ENCODE measurements around the gene VEZF1. TPM values are rescaled to one million over a fixed set of nuclear protein-coding genes. Genes with fewer than 3 reads are reported as not detected.
A peak's percentile ranks its signal among the peaks of the same experiment; 100 is the strongest.

Gene VEZF1
- total and polyA plus RNA-seq, 2 of the 8 experiments (the other 6 are each of a cell fraction or from before 2014, with no cell fraction given), result 28.9 to 61.9 TPM

- TF ChIP-seq BACH1 (IDR thresholded peaks at IDR 0.05; ENCODE audit: low read length), result no peak
- peak; percentile 87 for TF ChIP-seq SAP30 (IDR thresholded peaks at IDR 0.05; ENCODE audit: insufficient read depth, insufficient replicate concordance, low read length)
- no peak for TF ChIP-seq CBX8 (IDR thresholded peaks at IDR 0.05; ENCODE audit: borderline replicate concordance, low read depth, low read length)
- peak; percentile 83 for TF ChIP-seq MAX (IDR thresholded peaks at IDR 0.05)
- TF ChIP-seq FOSL1 (IDR thresholded peaks at IDR 0.05; ENCODE audit: insufficient read depth, low read depth, low read length), result no peak
- peak; percentile 41 for TF ChIP-seq NRF1 (IDR thresholded peaks at IDR 0.05; ENCODE audit: low read depth, low read length)
- TF ChIP-seq EP300 (IDR thresholded peaks at IDR 0.05; ENCODE audit: borderline replicate concordance in 1 of 2, low read depth in 2 of 2, low read length in 2 of 2), result no peak
- TF ChIP-seq POLR2A (IDR thresholded peaks at IDR 0.05; ENCODE audit: control extremely low read depth in 1 of 2, low read depth in 2 of 2, low read length in 2 of 2), result no peak
- TF ChIP-seq CBX5 (IDR thresholded peaks at IDR 0.05; ENCODE audit: low read depth, low read length), result no peak
- TF ChIP-seq HDAC6 (IDR thresholded peaks at IDR 0.05; ENCODE audit: low read depth, low read length), result no peak
- no peak for TF ChIP-seq KDM1A (IDR thresholded peaks at IDR 0.05; ENCODE audit: borderline replicate concordance, low read length)
- no peak for TF ChIP-seq BRCA1 (IDR thresholded peaks at IDR 0.05; ENCODE audit: low read depth, low read length)
- TF ChIP-seq CHD2 (IDR thresholded peaks at IDR 0.05; ENCODE audit: low read length), result no peak
- TF ChIP-seq ATF3 (IDR thresholded peaks at IDR 0.05; ENCODE audit: insufficient read depth, low read depth, low read length), result no peak
- no peak for TF ChIP-seq E2F6 (IDR thresholded peaks at IDR 0.05)
- TF ChIP-seq POLR2AphosphoS5 (IDR thresholded peaks at IDR 0.05; ENCODE audit: low read depth, low read length), result no peak
- TF ChIP-seq EZH2 (IDR thresholded peaks at IDR 0.05; ENCODE audit: low read depth, low read length, severe bottlenecking), result no peak
- no peak for TF ChIP-seq EGR1 (IDR thresholded peaks at IDR 0.05; ENCODE audit: borderline replicate concordance, low read depth, low read length)
- TF ChIP-seq HDAC2 (IDR thresholded peaks at IDR 0.05; ENCODE audit: borderline replicate concordance in 1 of 2, low read depth in 2 of 2, low read length in 2 of 2), result no peak
- TF ChIP-seq USF2 (IDR thresholded peaks at IDR 0.05; ENCODE audit: low read length), result no peak
- no peak for TF ChIP-seq ATF2 (IDR thresholded peaks at IDR 0.05; ENCODE audit: low read length)
- TF ChIP-seq JUN (IDR thresholded peaks at IDR 0.05; ENCODE audit: low read depth, low read length), result no peak
Observed at GRCh38 chr17:58006560-58006923, 18.5 kb upstream of the VEZF1 start (continued).

All from H1 (cell line).